Measurements from ENCODE around the gene PSMD11. TPM values are rescaled to one million over a fixed set of nuclear protein-coding genes. Genes with fewer than 3 reads are reported as not detected.

Gene PSMD11
- total RNA-seq, 1 experiment from 2014 or later = 169 TPM

- no peak overlapping the region for H3K4ac ChIP-seq (ENCODE audit: low read depth, low read length)
- no peaks in the 10 kb centered on the region for H3K9me3 ChIP-seq (ENCODE audit: control insufficient read depth, low read depth, low read length)
- H4K5ac ChIP-seq (ENCODE audit: insufficient read length, low read depth, low read length) = no peak overlapping the region
- Mint-ChIP-seq H3K4me3 (no peak overlapping the region), H3K36me3 (ENCODE audit: insufficient read depth in 1 of 3, low read depth in 3 of 3) (peaks cover 66 to 93% (median 84%) of the 10 kb centered on the region in 3 experiments), H3K27ac (no peak overlapping the region), H3K4me1 (no peaks in the 10 kb centered on the region), H3K27me3 (ENCODE audit: low read depth) (no peaks in the 10 kb centered on the region), H3K9me3 (no peaks in the 10 kb centered on the region; a peak in 1 of 5 replicates)
- no peak overlapping the region for H3K4me2 ChIP-seq (ENCODE audit: insufficient read depth, insufficient read length, low read length)
- H3K79me2 ChIP-seq (ENCODE audit: insufficient read depth, low read length) = 0 out of 2 replicates have a peak, but pooled peaks cover 3% of the 10 kb centered on the region
- TF ChIP-seq, protein P1, sequence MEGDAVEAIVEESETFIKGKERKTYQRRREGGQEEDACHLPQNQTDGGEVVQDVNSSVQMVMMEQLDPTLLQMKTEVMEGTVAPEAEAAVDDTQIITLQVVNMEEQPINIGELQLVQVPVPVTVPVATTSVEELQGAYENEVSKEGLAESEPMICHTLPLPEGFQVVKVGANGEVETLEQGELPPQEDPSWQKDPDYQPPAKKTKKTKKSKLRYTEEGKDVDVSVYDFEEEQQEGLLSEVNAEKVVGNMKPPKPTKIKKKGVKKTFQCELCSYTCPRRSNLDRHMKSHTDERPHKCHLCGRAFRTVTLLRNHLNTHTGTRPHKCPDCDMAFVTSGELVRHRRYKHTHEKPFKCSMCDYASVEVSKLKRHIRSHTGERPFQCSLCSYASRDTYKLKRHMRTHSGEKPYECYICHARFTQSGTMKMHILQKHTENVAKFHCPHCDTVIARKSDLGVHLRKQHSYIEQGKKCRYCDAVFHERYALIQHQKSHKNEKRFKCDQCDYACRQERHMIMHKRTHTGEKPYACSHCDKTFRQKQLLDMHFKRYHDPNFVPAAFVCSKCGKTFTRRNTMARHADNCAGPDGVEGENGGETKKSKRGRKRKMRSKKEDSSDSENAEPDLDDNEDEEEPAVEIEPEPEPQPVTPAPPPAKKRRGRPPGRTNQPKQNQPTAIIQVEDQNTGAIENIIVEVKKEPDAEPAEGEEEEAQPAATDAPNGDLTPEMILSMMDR (conservative IDR thresholded peaks at IDR 0.05) = no peak
- no peak overlapping the region for H2BK20ac ChIP-seq (ENCODE audit: low read depth, low read length, poor library complexity, severe bottlenecking)
- no peak overlapping the region for H2BK12ac ChIP-seq (ENCODE audit: insufficient read length, low read depth, low read length)
- no peak overlapping the region for H4K91ac ChIP-seq (ENCODE audit: insufficient read length, low read depth, low read length)
- H3K23me2 ChIP-seq (ENCODE audit: insufficient read length, low read depth, low read length, poor library complexity, severe bottlenecking) = no peaks in the 10 kb centered on the region
- no peak overlapping the region for H2AK5ac ChIP-seq (ENCODE audit: insufficient read length, low read length)
- no peaks in the 10 kb centered on the region for H3K4me1 ChIP-seq (ENCODE audit: insufficient read depth, low read length)
- H3K18ac ChIP-seq (ENCODE audit: insufficient read length, low read depth, low read length) = no peak overlapping the region
- no peak overlapping the region for H3K9ac ChIP-seq (ENCODE audit: extremely low read depth, insufficient read length, low read length)
- H2BK120ac ChIP-seq (ENCODE audit: low read depth, low read length, poor library complexity, severe bottlenecking) = no peak overlapping the region
- no peak overlapping the region for H3K56ac ChIP-seq (ENCODE audit: insufficient read length, low read depth, low read length)
- no peak overlapping the region for H2BK15ac ChIP-seq (ENCODE audit: low read depth, low read length)
- no peak overlapping the region for H3K14ac ChIP-seq (ENCODE audit: insufficient read depth, low read length)
- no peaks in the 10 kb centered on the region for H4K20me1 ChIP-seq (ENCODE audit: control insufficient read depth, insufficient read depth, insufficient read length)
- H3K79me1 ChIP-seq (ENCODE audit: insufficient read depth, low read depth, low read length, poor library complexity, severe bottlenecking) = no peaks in the 10 kb centered on the region
- no peak overlapping the region for H2AFZ ChIP-seq (ENCODE audit: low read length)
- H3T11ph ChIP-seq (ENCODE audit: low read length) = no peak overlapping the region
- no peaks in the 10 kb centered on the region for H3K27me3 ChIP-seq (ENCODE audit: insufficient read depth, low read length)
- no peak overlapping the region for H3K27ac ChIP-seq (ENCODE audit: insufficient read length, low read depth, low read length)
- no peak overlapping the region for H2BK5ac ChIP-seq (ENCODE audit: insufficient read length, low read length)
- no peak overlapping the region for H3K23ac ChIP-seq (ENCODE audit: insufficient read length, low read depth, low read length)
- WGBS (ENCODE audit: extremely low coverage, insufficient read length, low lambda C conversion rate) = no CpG with 5 or more reads among the region's 4 CpGs
- no peak for DNase-seq
- no peak overlapping the region for H4K8ac ChIP-seq (replicated peaks; ENCODE audit: insufficient read length, low read depth, low read length)
These were observed 27.3 kb downstream of the PSMD11 start for GRCh38 chr17:32471652-32472051.
